Measurements from ENCODE around the gene APOF.

APOF gene

GRCh38 chr12:56382611-56383010 is 20.0 kb upstream of the APOF start:
- TF ChIP-seq, protein P1, sequence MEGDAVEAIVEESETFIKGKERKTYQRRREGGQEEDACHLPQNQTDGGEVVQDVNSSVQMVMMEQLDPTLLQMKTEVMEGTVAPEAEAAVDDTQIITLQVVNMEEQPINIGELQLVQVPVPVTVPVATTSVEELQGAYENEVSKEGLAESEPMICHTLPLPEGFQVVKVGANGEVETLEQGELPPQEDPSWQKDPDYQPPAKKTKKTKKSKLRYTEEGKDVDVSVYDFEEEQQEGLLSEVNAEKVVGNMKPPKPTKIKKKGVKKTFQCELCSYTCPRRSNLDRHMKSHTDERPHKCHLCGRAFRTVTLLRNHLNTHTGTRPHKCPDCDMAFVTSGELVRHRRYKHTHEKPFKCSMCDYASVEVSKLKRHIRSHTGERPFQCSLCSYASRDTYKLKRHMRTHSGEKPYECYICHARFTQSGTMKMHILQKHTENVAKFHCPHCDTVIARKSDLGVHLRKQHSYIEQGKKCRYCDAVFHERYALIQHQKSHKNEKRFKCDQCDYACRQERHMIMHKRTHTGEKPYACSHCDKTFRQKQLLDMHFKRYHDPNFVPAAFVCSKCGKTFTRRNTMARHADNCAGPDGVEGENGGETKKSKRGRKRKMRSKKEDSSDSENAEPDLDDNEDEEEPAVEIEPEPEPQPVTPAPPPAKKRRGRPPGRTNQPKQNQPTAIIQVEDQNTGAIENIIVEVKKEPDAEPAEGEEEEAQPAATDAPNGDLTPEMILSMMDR (IDR thresholded peaks at IDR 0.05; ENCODE audit: insufficient read depth, low read length, missing control alignments), result no peak
- DNase-seq (ENCODE audit: low read depth, low spot score), result no peak
- CTCF ChIA-PET, result no interaction called here
- POLR2A ChIA-PET, result interaction anchor here (1.6 kb wide), 1 partner anchor 22 kb away, joined by 4 read pairs; the partner anchor contains the start of gene STAT2
- no peak overlapping the region for H3K4me3 ChIP-seq (ENCODE audit: low read depth, low read length)

GRCh38 chr12:56377989-56378316 is 15.3 kb upstream of the APOF start:
- ChIA-PET POLR2A (interaction anchor here (1.0 kb wide), 1 partner anchor 18 kb away, joined by 5 read pairs; the partner anchor contains the start of gene STAT2), CTCF (interaction anchor here (1.6 to 2.6 kb wide), 2 partner anchors 17 to 86 kb away, joined by 7 to 10 read pairs; no protein-coding TSS in a partner anchor)
- TF ChIP-seq, protein P1 (IDR thresholded peaks at IDR 0.05; ENCODE audit: insufficient read depth, low read length, missing control alignments), result no peak
- no peak overlapping the region for H3K4me3 ChIP-seq (ENCODE audit: low read depth, low read length)
- DNase-seq (ENCODE audit: low read depth, low spot score), result no peak

- CTCF ChIA-PET, result interaction anchor here (1.6 to 2.6 kb wide), 2 partner anchors 16 to 86 kb away, joined by 7 to 10 read pairs; no protein-coding TSS in a partner anchor
- no peak overlapping the region for H3K4me3 ChIP-seq (ENCODE audit: low read depth, low read length)
- TF ChIP-seq, protein P1 (IDR thresholded peaks at IDR 0.05; ENCODE audit: insufficient read depth, low read length, missing control alignments), result no peak
- POLR2A ChIA-PET, result interaction anchor here (1.0 kb wide), 1 partner anchor 17 kb away, joined by 5 read pairs; the partner anchor contains the start of gene STAT2
- no peak for DNase-seq (ENCODE audit: low read depth, low spot score)
Observed at GRCh38 chr12:56377310-56377988, 14.8 kb upstream of the APOF start.

DNA sequence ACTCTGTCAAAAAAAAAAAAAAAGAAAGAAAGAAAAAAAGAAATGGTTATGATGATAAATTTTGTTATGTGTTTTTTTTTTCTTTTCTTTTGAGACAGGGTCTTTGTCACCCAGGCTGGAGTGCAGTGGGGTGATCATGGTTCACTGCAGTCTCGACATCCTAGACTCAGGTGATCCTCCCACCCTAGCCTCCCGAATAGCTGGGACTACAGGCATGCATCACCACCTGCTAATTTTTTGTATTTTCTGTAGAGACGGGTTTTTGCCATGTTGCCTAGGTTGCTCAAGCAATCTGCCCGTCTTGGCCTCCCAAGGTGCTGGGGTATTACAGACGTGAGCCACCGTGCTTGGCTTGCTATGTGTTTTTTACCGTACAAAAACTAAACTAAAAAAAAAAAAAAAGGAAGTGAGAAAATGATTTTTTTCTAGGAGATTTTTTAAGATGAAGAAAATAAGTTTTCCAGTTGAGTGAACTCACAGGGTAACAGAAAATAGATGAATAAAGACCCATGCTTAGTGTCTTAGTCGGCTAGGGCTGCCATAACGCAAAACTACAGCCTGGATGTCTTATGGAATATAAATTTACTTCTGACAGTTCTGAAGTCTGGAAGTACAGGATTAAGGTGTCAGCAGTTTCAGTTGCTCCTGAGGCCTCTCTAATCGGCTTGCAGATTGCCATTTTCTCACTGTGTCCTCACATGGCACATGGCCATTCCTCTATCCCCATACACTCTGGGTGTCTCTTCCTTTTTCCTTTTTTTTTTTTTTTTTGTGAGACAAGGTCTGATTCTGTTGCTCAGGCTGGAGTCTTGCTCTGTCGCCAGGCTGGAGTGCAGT is 13.2 kb upstream of the APOF start:
- no peak for DNase-seq (ENCODE audit: low read depth, low spot score)
- TF ChIP-seq, protein P1 (IDR thresholded peaks at IDR 0.05; ENCODE audit: insufficient read depth, low read length, missing control alignments), result no peak
- ChIA-PET POLR2A (no interaction called here), CTCF (interaction anchor here (2.6 kb wide), 1 partner anchor 88 kb away, joined by 10 read pairs; no protein-coding TSS in a partner anchor)
- H3K4me3 ChIP-seq (ENCODE audit: low read depth, low read length), result no peak overlapping the region

DNA sequence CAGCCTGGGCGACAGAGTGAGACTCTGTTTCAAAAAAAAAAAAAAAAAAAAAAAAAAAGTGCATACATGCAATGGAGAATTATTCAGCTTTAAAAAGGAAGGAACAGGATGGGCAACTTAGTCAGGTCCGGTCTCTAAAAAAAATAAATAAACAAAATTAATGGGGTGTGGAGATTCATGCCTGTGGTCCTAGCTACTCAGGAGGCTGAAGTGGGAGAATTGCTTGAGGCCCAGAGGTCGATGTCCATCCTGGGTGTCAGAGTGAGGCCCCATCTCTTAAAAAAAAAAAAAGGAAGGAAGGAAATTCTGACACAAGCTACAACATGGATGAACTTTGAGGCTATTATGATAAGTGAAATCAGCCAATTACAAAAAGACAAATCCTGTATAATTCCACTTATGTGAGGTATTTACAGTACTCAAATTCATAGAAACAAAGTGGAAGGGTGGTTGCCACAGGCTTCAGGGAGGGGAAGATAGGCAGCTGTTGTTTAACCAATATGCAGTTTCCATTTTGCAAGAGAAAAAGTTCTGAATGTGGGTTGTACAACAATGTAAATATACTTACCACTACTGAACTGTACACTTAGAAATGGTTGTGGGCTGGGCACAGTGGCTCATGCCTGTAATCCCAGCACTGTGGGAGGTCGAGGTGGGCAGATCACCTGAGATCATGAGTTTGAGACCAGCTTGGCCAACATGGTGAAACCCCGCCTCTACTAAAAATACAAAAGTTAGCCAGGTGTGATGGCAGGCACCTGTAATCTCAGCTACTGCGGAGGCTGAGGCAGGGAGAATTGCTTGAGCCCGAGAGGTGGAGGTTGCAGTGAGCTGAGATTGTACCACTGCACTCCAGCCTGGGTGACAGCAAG is 12.3 kb upstream of the APOF start:
- ChIA-PET CTCF (interaction anchor here (0.8 kb wide), 1 partner anchor 89 kb away, joined by 3 read pairs; no protein-coding TSS in a partner anchor), POLR2A (no interaction called here)
- TF ChIP-seq, protein P1 (IDR thresholded peaks at IDR 0.05; ENCODE audit: insufficient read depth, low read length, missing control alignments), result no peak
- no peak for DNase-seq (ENCODE audit: low read depth, low spot score)
- H3K4me3 ChIP-seq (ENCODE audit: low read depth, low read length), result no peak overlapping the region
